T-helper 9 cell (primary cell): Measurements from ENCODE around the gene LIM2.

ENCODE experiments used
- DNase-seq: peaks from one replicate; pipeline ENCODE4 v3.0.0-alpha.2; 2020

The LIM2 gene

DNA sequence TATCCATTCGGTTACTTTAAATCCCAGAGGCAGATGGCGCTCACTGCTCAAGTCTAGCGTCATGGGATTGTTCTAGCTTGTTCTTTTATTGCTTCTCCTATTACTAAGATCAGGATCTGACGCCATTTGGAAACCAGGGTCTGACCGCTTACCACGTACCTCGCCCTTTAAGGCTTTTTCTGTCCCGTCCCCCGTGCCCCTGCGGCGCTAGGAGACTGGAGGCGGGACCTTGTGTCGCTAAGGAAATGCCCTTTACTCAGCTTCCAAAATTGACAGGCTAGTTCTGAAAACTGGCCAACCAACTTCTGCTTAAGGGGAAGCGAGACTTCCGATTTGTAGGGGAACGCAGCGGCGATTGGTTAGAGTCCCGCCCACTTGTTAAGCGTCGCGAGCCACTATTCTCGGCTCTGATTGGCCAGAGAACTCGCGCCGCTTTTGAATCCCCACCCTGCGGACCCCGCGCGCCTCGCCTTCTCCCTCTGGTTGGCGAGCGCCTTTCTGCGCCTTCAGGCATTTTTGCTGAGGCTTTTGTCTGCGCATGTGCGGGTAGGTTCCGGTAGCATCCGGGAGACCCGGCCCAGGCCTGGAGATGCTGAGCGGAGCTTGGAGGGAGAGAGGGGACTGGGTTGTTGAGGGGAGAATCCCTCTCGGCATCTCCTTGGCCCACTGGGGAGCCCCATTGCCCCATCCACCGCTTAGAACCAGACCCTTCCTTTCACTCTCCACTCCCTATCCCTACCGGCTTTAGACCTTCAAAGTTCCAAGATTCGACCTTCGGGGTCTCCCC is 6.5 kb upstream of the LIM2 start:
- peak; percentile 74 for DNase-seq

DNA sequence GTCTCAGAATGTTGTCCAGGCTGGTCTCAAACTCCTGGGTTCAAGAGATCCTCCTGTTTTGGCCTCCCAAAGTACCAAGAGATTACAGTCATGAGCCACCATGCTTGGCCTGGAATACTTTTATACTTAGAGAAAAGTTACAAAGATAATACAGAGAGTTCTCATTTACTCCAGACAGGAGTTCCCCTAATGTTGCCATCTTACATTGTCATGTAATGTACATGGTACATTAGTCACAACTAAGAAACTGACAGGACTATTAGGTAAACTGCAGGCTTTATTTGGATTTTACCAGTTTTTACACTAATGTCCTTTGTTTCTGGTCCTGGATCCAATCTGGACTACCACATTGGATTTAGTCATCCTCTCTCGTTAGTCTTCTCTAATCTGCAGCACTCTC is 4.9 kb upstream of the LIM2 start:
- DNase-seq = no peak

DNA sequence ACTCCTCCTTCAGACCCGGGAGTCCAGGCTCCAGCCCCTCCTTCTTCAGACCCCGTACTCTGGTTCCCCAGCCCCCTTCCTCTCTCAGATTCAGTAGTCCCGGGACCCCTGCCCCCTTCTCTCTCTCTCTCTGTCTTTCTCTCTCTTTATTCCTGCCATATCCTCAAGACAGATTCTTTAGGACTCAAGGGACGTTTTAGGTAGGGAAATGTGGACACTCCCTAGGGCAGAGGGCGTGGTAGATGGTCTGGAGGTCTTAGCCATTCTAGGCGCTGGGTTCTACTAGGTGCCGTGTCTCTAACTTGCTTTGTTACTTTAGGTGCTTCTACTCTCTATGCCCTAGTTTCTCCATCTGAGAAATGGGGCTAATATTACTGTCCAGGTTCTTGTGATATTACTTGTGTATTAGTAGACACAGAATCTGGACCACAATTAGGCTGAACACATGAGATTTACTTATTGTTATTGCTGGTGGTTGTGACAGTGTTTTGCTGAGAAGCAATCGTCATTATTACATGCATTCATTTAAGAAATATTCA is 3.4 kb upstream of the LIM2 start:
- DNase-seq = no peak

DNA sequence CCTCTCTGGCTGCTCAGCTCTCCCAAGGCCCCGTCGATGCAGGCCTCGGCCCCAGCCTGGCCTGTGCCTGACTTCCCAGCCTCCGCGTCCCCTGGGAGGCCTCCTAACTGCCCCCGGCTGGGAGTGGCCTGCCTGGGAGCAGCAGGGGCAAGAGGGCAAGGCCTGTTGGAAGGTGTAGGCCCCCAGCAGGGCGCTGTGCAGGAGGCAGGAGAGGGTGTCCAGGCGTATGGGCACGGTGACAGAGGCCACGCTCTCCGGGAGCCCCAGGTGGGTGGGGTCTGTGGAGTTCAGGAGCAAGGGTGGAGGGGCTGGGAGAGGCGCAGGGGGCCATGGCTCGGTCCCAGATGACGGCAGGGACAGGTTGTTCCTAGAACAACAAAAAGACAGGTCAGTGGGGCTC is 1.4 kb upstream of the LIM2 start:
- no peak for DNase-seq

DNA sequence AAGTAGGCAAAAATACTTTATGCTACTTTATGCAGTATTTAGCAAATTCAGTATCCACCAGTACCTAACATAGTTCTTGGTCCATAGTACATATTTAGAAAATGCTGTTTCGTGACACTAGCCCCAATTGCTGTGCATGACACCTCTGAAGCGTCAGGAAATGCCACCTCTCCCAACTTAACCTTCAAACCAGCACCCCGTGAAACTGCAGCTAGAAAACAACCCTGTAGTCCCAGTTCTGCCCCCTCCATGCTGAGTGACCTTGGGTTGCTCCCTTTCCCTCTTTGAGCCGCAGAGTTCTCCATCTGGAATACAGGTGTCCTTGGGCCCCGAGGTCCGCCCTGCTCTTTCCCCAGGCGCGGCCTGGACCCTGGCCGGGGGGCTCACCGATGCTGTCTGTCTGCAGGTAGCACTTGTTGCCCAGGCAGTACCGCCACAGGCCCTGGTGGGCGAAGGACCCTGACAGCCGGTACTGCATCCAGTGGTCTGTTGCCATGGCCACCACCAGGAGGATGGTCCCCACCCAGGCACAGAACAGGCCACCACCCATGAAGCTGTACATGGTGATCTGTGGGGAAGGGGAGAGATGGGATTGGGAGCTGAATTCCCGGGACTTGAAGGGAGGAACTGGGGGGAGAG is 773 bp downstream of the LIM2 start:
- no peak for DNase-seq

DNA sequence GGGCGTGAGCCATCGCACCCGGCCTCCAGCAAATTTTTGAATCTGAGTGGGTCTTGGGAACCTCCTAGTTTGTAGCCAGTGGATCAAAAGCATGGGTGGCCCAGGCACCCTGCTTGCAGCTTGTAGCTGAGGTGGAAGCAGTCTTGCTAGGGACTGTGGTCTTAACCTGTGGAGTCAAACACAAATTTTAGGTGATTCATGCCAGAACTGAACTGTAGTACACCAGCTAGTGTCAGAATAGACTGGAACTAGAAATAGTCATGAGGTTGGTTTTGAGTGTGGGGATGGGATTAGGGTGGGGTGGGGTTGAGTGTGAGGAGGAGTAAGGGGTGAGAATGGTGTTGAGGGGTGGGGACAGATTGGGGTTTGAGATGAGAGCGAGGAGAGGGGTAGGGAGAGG is 5.8 kb downstream of the LIM2 start:
- no peak for DNase-seq

DNA sequence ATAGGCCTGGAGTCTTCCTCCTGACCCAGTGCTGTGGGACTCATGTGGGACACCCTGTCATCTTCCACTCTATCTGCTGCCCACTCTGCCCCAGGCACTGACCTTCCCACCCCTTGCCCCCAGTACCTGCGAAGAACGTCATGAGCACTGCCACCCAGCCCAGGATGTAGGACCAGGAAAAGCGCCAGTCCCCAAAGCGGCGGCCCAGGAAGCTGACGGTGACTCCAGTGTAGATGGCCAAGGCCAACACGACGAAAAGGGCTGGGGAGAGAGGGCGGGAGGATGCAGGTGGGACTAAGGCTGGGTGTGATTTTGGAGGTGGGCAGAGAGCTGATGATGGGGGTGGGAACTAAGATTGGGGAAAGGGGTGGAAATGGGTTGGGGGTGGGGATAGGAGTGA is 7.4 kb downstream of the LIM2 start:
- no peak for DNase-seq

DNA sequence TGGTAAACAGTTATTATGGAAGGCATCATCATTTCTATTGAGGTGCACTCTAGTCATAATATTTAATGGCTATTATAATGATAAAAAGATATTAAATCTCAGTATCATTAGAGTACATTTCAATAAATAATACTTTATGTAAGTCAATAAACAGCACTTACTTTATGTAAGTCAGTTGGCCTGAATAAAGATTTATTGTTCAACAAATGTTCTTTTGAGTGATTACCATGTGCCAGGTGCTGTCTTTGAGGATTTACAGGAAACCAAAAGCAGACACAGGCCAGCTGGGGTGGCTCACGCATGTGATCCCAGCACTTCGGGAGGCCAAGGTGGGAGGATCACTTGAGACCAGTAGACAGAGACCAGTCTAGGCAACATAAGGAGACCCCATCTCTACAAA is 10.4 kb downstream of the LIM2 start:
- no peak for DNase-seq

DNA sequence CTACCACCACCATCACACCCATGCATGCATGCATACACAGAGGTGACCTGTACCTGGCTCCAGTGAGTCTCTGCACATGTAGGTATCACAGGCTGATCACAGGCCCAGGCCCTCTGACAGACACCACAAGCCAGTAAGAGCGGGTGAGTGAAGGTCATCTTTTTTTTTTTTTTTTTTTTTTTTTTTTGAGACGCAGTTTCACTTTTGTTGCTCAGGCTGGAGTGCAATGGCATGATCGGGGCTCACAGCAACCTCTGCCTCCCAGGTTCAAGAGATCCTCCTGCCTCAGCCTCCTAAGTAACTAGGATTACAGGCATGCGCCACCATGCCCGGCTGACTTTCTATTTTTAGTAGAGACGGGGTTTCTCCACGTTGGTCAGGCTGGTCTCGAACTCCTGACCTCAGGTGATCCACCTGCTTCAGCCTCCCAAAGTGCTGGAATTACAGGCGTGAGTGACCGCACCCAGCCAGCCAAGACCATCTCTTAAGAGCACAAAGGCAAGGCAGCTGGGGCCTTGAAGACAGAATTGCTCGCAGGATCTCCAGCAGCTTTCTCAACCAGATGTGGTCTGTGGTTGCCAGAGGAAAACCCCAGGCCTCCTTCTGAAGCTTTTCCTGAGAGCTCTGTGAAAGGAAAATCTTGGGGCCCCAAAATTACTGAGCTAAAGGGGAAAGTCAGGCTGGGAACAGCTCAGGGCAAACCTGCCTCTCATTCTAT is 12.1 kb downstream of the LIM2 start:
- DNase-seq = no peak

DNA sequence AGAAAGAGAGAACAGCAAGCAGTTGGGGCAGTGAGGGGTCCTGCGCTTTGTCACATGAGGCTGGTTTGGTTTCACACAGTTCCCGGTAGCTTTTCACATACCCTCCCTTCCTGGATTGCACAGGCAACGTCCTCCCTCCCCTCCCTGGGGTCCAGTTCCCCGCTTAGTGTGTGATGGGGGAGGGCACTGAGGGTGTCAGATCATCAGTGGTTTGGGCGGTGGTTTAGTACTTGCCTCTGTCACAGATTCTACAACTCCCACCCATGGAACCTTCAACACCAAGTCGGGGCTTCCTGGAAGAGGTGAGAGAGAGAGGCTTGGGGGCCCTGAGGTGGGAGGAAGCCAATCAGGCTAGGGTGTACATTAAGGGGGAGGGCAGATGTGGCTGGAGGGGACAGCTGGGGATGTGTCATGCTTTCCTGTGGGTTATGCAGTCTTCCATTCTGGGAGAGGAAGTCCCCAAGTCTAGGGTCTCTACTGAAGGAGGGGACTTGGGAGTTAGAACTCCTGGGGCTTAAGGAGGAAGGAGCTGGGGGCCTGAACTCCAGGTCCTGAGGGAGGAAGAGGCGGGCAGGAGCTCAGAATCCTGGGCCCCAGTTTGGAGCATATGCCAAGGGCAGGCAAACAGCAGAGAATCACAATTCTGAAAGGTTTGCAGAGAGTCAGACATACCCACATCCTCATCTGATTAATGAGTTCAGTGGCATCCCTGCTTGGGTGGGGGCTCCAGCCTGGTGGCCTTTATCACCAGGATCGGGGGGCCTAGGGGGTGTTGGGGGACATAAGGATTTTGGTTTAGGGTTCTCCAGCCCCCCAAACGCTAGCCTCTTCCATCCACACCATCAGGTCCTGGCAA is 14.9 kb downstream of the LIM2 start, which contains the start of gene NKG7:
Gene NKG7, minus strand, starts transcription at position 6 of the 856 bp plus-strand sequence. CDS start 119 bp downstream, outside the sequence.
- DNase-seq = peak; percentile 32

DNA sequence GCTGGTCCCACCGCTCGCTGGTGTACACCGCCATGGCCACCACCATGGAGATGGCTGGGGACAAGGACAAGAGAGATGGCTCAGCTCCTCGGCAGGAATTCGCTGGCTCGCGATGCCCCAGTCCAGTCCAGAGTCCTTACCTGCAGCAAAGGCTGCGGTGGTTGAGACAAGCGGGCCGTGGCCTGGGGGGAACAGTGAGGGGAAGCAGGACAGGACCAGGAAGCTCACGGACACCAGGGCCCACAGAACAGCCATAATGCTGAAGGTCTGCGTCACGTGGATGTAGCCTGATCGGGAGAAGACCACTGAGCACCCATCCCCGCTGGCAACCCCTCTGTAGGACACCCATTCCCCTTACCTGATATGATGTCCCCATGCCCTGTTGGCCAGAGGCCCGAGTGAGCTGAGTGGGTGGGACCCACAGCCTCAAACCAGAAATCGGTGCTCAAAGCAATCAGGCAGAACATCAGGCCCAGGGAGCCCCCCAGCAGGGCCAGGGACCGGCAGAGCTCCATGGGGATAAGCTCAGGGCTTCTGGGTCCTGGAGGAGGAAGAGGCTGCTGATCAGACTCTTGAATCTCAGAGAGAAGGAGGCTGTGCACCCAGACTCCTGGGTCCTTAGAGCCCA is 15.6 kb downstream of the LIM2 start:
- DNase-seq = no peak

DNA sequence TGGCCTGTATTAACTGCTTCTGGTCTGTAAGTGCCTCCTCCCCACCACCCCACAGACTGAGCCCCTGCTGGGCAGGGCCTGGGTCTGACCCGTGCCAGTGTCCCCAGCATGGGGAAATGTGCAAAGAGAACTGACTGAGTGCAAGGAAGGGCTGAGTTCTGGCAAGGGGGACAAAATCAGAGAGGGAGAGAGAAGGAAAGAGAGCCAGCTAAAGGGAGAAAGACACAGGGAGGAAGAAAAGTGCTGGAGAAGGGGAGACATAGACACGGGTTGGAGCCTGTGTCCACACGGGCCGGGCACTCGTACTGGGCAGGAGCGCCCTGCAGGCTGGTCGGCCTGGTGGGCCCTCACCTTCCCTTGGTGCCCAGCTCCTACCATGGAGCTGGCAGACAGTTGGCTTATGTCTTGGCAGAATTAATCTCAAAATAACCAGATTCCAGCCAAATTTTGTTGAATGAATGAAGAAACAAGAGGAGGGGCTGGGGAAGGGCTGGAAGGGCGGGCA is 16.5 kb downstream of the LIM2 start:
- DNase-seq = no peak

DNA sequence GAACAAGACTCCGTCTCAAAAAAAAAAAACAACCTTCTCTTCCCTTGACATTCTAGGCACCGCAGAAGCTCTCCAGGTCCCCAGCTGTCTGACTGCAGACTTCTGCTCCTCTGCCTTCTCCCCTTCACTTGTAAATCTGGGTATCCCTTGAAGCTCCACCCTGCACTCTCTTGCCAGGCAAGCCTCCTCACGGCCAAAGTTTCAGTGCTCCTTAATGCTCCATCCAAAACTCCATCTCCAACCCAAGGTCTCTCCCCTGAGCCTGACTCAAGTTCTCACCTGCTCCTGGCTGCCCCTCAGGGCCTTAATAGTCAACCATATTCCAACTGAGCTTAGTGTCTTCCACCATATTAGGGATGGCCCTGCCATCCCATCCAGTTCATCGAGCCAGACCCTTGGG is 17.5 kb downstream of the LIM2 start:
- no peak for DNase-seq

DNA sequence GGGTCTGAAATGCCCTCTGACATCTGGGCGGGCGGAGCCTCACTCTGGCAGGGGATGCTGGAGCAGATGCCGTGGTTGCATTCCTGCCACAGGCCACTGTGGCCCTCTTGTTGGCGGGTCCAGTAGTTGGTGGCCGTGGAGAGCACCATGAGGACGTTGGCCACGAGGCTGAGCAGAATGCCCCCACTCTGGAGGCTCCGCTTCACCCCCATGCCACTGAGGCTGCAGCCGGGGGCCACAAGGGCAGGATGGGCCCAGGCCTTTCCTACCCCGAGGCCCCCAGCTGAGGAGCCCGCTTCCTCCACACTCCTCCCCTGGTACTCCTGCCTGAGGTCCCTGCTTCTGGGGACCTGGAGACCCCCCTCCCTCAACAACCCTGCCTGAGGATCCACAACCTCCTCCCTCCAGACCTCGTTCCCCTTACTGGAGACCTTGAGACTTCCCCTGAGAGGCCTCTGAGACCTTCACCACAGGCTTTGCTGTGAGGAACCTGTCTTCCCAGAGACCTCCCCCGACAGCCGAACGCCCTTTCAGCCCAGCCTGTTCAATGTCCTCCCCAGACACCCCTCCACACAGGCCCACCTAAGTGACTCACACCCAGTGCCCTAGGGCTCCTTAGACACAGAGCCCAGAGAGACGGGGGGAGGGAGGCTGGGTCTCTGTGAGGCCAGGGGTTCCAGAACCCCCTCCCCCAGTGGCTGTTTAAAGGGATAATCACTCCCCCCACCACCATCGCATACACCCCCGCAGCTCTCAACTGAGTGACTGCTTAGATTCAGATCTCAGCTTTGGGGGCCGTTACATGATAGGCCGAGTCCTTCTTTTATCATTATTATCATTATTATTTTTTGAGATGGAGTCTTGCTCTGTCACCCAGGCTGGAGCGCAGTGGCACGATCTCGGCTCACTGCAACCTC is 19.1 kb downstream of the LIM2 start, which contains the start of gene CLDND2:
Gene CLDND2, minus strand, starts transcription at position 638 of the 917 bp plus-strand sequence. Its CDS starts 426 bp downstream, at position 212.
- no peak for DNase-seq

DNA sequence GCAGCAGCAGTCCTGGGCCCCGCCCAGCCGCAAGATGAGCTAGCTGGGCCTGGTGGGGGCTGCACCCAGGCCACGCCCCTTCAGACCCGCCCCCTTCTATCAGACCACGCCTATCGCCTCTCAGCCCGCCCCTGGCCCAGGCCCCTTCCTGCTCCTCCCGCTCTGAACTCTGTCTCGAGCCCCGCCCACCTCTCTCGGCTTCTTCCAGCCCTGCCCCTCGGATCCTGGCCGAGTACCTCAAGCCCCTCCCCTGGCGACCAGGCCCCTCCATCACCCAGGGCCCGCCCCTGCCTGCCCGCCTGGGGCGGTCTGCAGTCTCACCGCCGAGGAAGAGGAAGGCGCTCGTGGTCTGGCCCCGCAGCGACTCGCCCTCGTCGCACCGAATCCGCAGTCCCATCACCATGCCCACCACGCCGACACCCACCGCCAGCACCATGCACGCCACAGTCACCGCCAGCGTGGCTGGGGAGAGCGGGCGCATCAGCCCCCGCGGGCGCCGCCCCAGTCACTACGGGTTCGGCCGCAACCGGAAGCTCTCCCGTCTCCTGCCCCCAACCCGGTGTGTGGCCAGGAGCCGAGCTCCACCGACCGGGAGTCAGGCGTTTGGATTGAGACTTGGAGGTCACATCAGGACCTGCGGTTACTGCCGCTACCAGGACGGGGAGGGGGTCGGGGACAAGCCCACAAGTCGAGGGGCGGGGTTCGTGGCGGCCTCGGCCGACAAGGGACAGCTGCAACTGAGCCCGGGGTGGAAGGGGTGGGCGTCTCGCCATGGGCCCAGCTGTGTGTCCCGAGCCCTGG is 20.0 kb downstream of the LIM2 start:
- peak; percentile 91 for DNase-seq

DNA sequence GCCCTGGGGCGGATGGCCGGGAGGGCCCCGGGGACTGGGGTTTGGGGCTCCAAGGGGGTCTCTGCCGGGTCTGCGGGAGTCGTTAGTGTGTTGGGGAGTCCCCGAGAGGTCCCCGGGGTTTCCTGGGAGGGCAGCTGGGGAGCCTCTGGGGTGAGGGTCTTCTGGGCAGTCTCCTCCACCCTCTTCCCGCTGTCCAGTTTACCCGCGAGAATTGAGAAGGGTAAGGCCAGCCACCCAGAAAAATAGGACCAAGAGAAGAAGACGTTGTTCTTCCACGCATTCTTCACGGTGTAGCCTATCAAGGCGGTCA is 20.6 kb downstream of the LIM2 start:
- DNase-seq = no peak

DNA sequence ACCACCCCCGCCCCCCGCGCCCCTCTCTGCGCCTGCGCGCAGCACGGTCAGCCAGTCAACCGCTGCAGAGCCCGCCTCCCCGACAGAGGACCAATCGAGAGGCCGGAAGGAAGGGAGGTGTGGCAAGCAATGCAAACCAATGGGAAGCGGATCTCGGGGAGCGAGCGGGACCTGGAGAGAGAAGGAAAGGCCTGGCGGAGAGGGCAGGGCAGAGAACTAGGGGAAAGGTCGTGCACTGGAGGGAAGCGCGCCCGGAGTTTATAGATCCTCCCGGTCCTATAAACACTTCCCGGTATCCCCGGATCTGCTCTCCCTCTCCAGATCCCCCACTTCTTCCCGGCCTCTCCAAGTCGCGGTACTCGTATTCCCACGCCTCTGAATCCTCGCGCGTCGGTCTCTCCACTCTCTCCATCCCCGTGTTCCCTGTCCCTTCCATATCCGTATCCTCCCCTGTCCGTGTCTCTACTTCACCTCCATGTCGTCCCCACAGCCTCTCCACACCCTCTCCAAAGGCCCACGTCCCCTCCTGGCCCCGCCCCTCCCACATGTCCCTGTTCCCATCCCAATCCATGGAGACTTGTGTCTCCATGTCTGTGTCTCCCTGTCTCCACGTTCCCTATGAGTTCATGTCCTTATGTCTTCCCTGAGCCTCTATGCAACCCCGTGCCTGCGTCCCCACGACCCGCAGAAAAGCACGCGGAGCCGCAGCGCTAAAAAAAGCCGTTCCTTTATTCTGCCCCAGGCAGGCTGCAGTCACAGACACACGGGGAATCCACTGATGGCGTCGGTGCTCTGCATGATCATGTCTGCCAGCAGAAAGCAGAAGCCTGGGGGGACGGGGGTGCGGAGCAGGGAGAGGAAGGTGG is 21.2 kb downstream of the LIM2 start:
- peak; percentile 83 for DNase-seq

DNA sequence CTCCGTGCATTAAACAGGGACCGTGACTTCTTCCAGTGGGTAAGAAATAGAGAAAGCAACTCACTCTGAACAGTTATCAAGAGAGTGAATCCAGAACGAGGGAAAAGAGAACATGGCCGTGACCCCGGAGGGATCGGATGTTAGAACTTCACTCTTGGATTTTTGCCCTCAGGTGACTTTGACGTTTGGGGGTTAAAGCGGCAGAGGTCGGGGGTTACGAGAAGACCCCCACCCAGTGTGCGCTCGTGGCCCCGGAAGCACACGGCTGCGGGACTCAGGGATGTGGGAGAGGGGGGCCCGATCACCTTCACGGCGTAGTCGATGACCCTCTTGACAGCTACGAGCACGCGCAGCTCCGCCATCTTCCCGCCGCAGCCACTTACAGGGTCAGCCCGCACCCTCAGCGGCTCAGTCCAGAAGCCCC is 21.8 kb downstream of the LIM2 start, which contains the start of gene ETFB:
Gene ETFB, minus strand, starts transcription at position 424 of the 424 bp plus-strand sequence. Its CDS starts 62 bp downstream, at position 362.
- DNase-seq = no peak
